GM23248 (cell line): ENCODE results near the gene ZNF860. TPM values are rescaled to one million over a fixed set of nuclear protein-coding genes. Genes with fewer than 3 reads are reported as not detected.
"Not testable (repeated sequence)": the region's sequence is repeated elsewhere in the genome, so short reads cannot be mapped to it uniquely, and the experiment has no call there.

Experiments
- DNase-seq: peaks from one replicate; pipeline ENCODE4 v3.0.0-alpha.2; 2015
- H2AFZ ChIP-seq: fragments of 200-600 bp; sonication (generic); 2 replicates; pipeline ENCODE4 v1.6.1; 2016; ENCODE audit warnings: antibody characterized with exemption
- H3F3A ChIP-seq: fragments of 200-600 bp; sonication (generic); 2 replicates; pipeline ENCODE4 v1.6.1; 2016; ENCODE audit warnings: mild to moderate bottlenecking, antibody characterized with exemption, mixed run types; ENCODE audit not compliant: insufficient read depth
- H3K27ac ChIP-seq: fragments of 200-600 bp; sonication (generic); 2 replicates; pipeline ENCODE4 v1.5.1; 2016; ENCODE audit warnings: mild to moderate bottlenecking
- H3K27me3 ChIP-seq: fragments of 200-600 bp; sonication (generic); replicated peaks from 2 replicates; pipeline ENCODE4 v1.6.1; 2016; ENCODE audit warnings: mild to moderate bottlenecking; ENCODE audit not compliant: insufficient read depth
- H3K36me3 ChIP-seq: fragments of 200-600 bp; sonication (generic); 2 replicates; pipeline ENCODE4 v1.6.1; 2016; ENCODE audit warnings: low read depth, mild to moderate bottlenecking
- H3K4me1 ChIP-seq: fragments of 200-600 bp; sonication (generic); 2 replicates; pipeline ENCODE4 v1.6.1; 2016; ENCODE audit warnings: mild to moderate bottlenecking; ENCODE audit not compliant: insufficient read depth
- H3K4me2 ChIP-seq: fragments of 200-600 bp; sonication (generic); one replicate; pipeline ENCODE4 v1.6.1; 2016; ENCODE audit warnings: mild to moderate bottlenecking; ENCODE audit not compliant: unreplicated experiment
- H3K4me3 ChIP-seq: fragments of 200-600 bp; sonication (generic); 2 replicates; pipeline ENCODE4 v1.5.1; 2016; ENCODE audit warnings: mild to moderate bottlenecking
- H3K79me2 ChIP-seq: fragments of 200-600 bp; sonication (generic); 2 replicates; pipeline ENCODE4 v1.6.1; 2016; ENCODE audit warnings: mild to moderate bottlenecking; ENCODE audit not compliant: insufficient read depth
- H3K9ac ChIP-seq: fragments of 200-600 bp; sonication (generic); 2 replicates; pipeline ENCODE4 v1.6.1; 2016; ENCODE audit warnings: mild to moderate bottlenecking
- H3K9me2 ChIP-seq: fragments of 200-600 bp; sonication (generic); 2 replicates; pipeline ENCODE4 v1.6.1; 2016; ENCODE audit warnings: mixed run types, mild to moderate bottlenecking, moderate library complexity; ENCODE audit not compliant: insufficient read depth
- H3K9me3 ChIP-seq: fragments of 200-600 bp; sonication (generic); one replicate; pipeline ENCODE4 v1.6.1; 2017; ENCODE audit warnings: low read depth
- H4K20me1 ChIP-seq: fragments of 200-600 bp; sonication (generic); 2 replicates; pipeline ENCODE4 v1.6.0; 2016; ENCODE audit not compliant: insufficient read depth
- EZH2 ChIP-seq: fragments of 200-600 bp; sonication (generic); IDR thresholded peaks from 2 replicates; pipeline ENCODE4 v1.6.1; 2018; ENCODE audit warnings: antibody characterized with exemption, mild to moderate bottlenecking; ENCODE audit not compliant: insufficient read depth, poor library complexity, severe bottlenecking
- EZH2phosphoT487 ChIP-seq: fragments of 200-600 bp; sonication (generic); IDR thresholded peaks from 2 replicates; pipeline ENCODE4 v1.6.1; 2018; ENCODE audit warnings: antibody characterized with exemption, moderate library complexity, mild to moderate bottlenecking, low read depth; ENCODE audit not compliant: insufficient read depth
- WGBS, 2 experiments: methylation state at CpG; one replicate each; pipeline ENCODE4 v1.1.6; 2015 to 2017; ENCODE audit warnings: low lambda C conversion rate in 2 of 2, low coverage in 1 of 2; ENCODE audit errors: missing lambda C conversion rate in 2 of 2; 5-methylcytosine and 5-hydroxymethylcytosine counted together
- in situ Hi-C: fragments of 300-500 bp; cut with MboI; formaldehyde crosslinking; loops from 2 replicates; pipeline ENCODE4 v1.15.0; 2020
- polyA plus RNA-seq: library from polyadenylated mRNA; unstranded; fragments of >200 nt; fragmentation: Nextera tagmentation; extraction: Ambion mirVana; gene quantifications from 2 replicates; pipeline ENCODE4 v1.2.1, GENCODE V29; 2016
- total RNA-seq: library from RNA; depleted of rRNA; stranded (reverse); fragments of >200 nt; shearing (Covaris generic); gene quantifications from 2 replicates; pipeline ENCODE4 v1.2.3, GENCODE V29; 2014

ZNF860 gene
- total and polyA plus RNA-seq, 2 experiments from 2014 or later: 0.08 to 0.43 TPM

- TF ChIP-seq EZH2 (no peak), EZH2phosphoT487 (no peak)
- Histone ChIP-seq H3F3A (peaks cover 8% of the 10 kb centered on the region; the same call in 1 of the 2 replicates), H3K4me2 (no peak overlapping the region), H3K36me3 (no peaks in the 10 kb centered on the region), H3K4me1 (peaks cover 14% of the 10 kb centered on the region), H3K27me3 (peaks cover 24% of the 10 kb centered on the region; the same call in 1 of the 2 replicates), H3K9me3 (no peaks in the 10 kb centered on the region), H4K20me1 (no peaks in the 10 kb centered on the region), H3K27ac (no peak overlapping the region), H3K9me2 (no peaks in the 10 kb centered on the region), H3K4me3 (no peak overlapping the region), H3K9ac (no peak overlapping the region), H3K79me2 (no peaks in the 10 kb centered on the region), H2AFZ (no peak overlapping the region)
- DNase-seq: no peak
- in situ Hi-C loops: no loop called here
- WGBS, 2 experiments: 64 to 75% methylated on average over 3 of the region's 3 CpGs
Measured at GRCh38 chr3:32003380-32003779, 21.8 kb downstream of the ZNF860 start.

DNA sequence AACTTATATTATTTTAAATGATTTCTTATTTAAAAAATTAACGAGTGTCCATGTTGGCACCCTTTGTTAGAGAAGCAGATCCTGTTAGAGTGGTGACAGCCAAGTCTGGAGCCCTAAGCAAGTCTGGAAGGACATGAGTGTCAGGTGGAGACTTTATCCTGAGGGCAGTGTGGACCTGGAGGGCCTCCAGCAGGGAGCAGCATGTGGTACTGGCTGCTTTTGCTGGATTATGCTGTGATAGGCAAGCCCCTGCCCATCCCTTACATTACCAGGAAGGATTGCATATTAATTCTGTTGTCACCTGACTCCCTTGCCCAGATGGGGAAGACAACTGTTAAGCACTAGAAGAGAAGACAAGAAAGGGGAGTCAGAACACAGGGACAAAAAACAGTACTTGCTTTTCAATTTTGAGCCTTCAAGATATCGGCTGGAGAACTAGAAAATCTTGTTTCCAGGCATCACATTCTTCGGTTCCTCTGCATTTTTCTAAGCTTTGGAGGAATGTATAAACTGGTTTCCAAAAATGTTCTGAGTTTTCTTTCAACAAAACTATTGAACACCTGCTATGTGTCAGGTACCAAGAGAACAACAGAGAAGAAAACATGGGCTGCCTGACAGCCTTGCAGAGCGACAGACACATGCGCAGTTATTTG is 22.7 kb downstream of the ZNF860 start:
- Histone ChIP-seq H3K9ac (no peak overlapping the region), H4K20me1 (no peaks in the 10 kb centered on the region), H3K4me1 (peaks cover 14% of the 10 kb centered on the region), H3K4me3 (no peak overlapping the region), H3K9me2 (no peaks in the 10 kb centered on the region), H2AFZ (no peak overlapping the region), H3F3A (peaks cover 8% of the 10 kb centered on the region; the same call in 1 of the 2 replicates), H3K9me3 (no peaks in the 10 kb centered on the region), H3K27me3 (peaks cover 24% of the 10 kb centered on the region; the same call in 1 of the 2 replicates), H3K27ac (no peak overlapping the region), H3K79me2 (no peaks in the 10 kb centered on the region), H3K4me2 (no peak overlapping the region), H3K36me3 (no peaks in the 10 kb centered on the region)
- WGBS, 2 experiments: 60 to 61% methylated on average over 5 of the region's 5 CpGs
- TF ChIP-seq EZH2phosphoT487 (no peak), EZH2 (no peak)
- in situ Hi-C loops: no loop called here
- DNase-seq: no peak

DNA sequence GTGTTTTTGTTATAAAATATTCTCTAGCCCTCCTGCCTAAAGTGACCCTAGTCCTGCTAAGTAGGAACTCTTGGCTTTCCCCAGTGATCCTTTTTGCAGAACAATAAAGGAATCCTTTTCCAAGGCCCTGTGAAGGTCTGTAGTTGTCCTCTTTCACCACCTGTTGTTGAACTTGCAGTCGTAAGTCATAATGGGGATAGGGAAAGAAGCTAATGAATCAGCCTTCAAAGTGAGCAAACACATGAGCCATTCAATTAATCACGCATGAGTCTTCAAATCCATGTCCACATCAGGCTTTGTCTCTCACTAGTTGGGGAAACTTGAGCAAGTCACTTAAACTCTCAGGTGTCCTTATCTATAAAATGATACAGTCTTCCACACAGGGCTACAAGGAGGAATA is 27.6 kb downstream of the ZNF860 start:
- Histone ChIP-seq H3K4me2 (no peak overlapping the region), H3K4me3 (no peak overlapping the region), H3K79me2 (no peaks in the 10 kb centered on the region), H3K27ac (no peak overlapping the region), H3K9me2 (no peaks in the 10 kb centered on the region), H3K27me3 (peaks cover 20% of the 10 kb centered on the region), H3F3A (no peaks in the 10 kb centered on the region), H3K9me3 (no peaks in the 10 kb centered on the region), H3K9ac (no peak overlapping the region), H2AFZ (no peak overlapping the region), H3K36me3 (no peaks in the 10 kb centered on the region), H4K20me1 (no peaks in the 10 kb centered on the region), H3K4me1 (no peaks in the 10 kb centered on the region)
- in situ Hi-C loops: no loop called here
- WGBS, 2 experiments: 19 to 21% methylated on average over 2 of the region's 2 CpGs
- peak; percentile 33 for DNase-seq
- TF ChIP-seq EZH2phosphoT487 (no peak), EZH2 (no peak)

DNA sequence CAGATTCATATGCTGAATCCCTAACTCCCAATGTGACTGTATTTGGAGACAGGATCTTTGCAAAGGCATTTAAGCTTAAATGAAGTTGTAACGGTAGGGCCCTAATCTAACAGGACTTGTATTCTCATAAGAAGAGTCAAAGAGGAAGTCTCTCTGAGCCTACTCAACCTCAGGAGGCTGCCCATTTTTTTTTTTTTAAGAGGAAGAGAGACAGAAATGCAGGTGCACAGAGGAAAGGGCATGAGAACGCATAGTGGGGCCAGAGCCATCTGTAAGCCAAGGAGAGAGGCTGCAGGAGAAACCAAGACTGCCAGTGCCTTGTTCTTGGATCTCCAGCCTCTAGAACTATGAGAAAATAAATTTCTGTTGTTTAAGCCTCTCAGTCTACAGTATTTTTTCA is 28.4 kb downstream of the ZNF860 start:
- TF ChIP-seq EZH2phosphoT487: no peak
- TF ChIP-seq EZH2: no peak
- in situ Hi-C loops: no loop called here
- no peak overlapping the region for H3K4me3 ChIP-seq
- H3K79me2 ChIP-seq: no peaks in the 10 kb centered on the region
- H4K20me1 ChIP-seq: no peaks in the 10 kb centered on the region
- whole genome bisulfite sequencing, 2 experiments: 47 to 49% methylated on average over 2 of the region's 2 CpGs
- no peak overlapping the region for H3K9ac ChIP-seq
- peaks cover 13% of the 10 kb centered on the region for H3K27me3 ChIP-seq
- H3K4me1 ChIP-seq: no peaks in the 10 kb centered on the region
- H3K9me3 ChIP-seq: no peaks in the 10 kb centered on the region
- H2AFZ ChIP-seq: no peak overlapping the region
- no peak overlapping the region for H3K27ac ChIP-seq
- no peaks in the 10 kb centered on the region for H3F3A ChIP-seq
- H3K9me2 ChIP-seq: no peaks in the 10 kb centered on the region
- H3K4me2 ChIP-seq: no peak overlapping the region
- H3K36me3 ChIP-seq: no peaks in the 10 kb centered on the region
- DNase-seq: no peak

DNA sequence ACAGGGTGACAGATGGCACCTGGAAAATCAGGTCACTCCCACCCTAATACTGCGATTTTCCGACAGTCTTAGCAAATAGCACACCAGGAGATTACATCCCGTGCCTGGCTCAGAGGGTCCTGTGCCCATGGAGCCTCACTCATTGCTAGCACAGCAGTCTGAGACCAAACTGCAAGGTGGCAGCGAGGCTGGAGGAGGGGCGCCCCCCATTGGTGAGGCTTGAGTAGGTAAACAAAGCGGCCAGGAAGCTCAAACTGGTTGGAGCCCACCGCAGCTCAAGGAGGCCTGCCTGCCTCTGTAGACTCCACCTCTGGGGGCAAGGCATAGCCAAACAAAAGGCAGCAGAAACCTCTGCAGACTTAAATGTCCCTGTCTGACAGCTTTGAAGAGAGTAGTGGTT is 29.1 kb downstream of the ZNF860 start:
- in situ Hi-C loops, H3K9me2 ChIP-seq, H2AFZ ChIP-seq, H3K27ac ChIP-seq, H3K36me3 ChIP-seq, H3K79me2 ChIP-seq, H3K4me1 ChIP-seq, H3K4me3 ChIP-seq, H3K4me2 ChIP-seq, H3K9me3 ChIP-seq, H3K9ac ChIP-seq, H4K20me1 ChIP-seq, DNase-seq, H3F3A ChIP-seq: not testable (repeated sequence)
- 75 to 79% methylated on average over 7 of the region's 7 CpGs for WGBS, 2 experiments
- H3K27me3 ChIP-seq: peaks cover 13% of the 10 kb centered on the region

DNA sequence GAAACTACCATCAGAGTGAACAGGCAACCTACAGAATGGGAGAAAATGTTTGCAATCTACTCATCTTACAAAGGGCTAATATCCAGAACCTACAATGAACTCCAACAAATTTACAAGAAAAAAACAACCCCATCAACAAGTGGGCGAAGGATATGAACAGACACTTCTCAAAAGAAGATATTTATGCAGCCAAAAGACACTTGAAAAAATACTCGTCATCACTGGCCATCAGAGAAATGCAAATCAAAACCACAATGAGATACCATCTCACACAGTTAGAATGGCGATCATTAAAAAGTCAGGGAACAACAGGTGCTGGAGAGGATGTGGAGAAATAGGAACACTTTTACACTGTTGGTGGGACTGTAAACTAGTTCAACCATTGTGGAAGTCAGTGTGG is 34.1 kb downstream of the ZNF860 start:
- H3K9ac ChIP-seq, H3K4me1 ChIP-seq, H2AFZ ChIP-seq, H3K4me2 ChIP-seq, H3K36me3 ChIP-seq, H3K27me3 ChIP-seq, H3K4me3 ChIP-seq, DNase-seq, H3K79me2 ChIP-seq, H3K9me2 ChIP-seq, in situ Hi-C loops, H3F3A ChIP-seq, H4K20me1 ChIP-seq, H3K27ac ChIP-seq, H3K9me3 ChIP-seq: not testable (repeated sequence)
- 50 to 70% methylated on average over 3 of the region's 3 CpGs for WGBS, 2 experiments
